K562 (cell line): ENCODE measurements around the gene KEL. TPM values are rescaled to one million over a fixed set of nuclear protein-coding genes. Genes with fewer than 3 reads are reported as not detected.
"Not testable (repeated sequence)": the region's sequence is repeated elsewhere in the genome, so short reads cannot be mapped to it uniquely, and the experiment has no call there.

Experiments
- ATAC-seq: fragments of 200-7000 bp; cut with Tn5 transposase; 3 replicates; pipeline ENCODE4 v1.9.1; 2020; ENCODE audit warnings: moderate library complexity
- BruUV-seq: library from RNA; stranded (reverse); fragments of 400-500 nt; replicated peaks from 2 replicates; lab custom pipeline; 2021; lab: Mats Ljungman, UMichigan
- CTCF ChIA-PET: fragments of 300-600 bp; formaldehyde crosslinking; extraction: SDS; loops from one replicate; lab custom pipeline; 2021; ENCODE audit warnings: low intra/inter-chr PET ratio; lab: Yijun Ruan, JAX
- POLR2A ChIA-PET: fragments of 300-600, 350-650 bp; sonication (Branson Sonifier 250); formaldehyde crosslinking; extraction: SDS; loops from one replicate; lab custom pipeline; 2021; ENCODE audit warnings: antibody characterized with exemption, inconsistent platforms; lab: Yijun Ruan, JAX
- DNase-seq, 4 experiments: peaks; one replicate each; pipeline versions ENCODE4 v3.0.0 to v3.0.0-alpha.2; 2011 to 2018; ENCODE audit warnings: low spot score in 3 of 4, mixed read lengths in 3 of 4; ENCODE audit errors: extremely low read depth in 1 of 4
- FAIRE-seq: peaks from 2 replicates; lab custom pipeline; 2011; peaks lifted over from hg19 to GRCh38; lab: Jason Lieb, UNC
- H2AFZ ChIP-seq: 2 replicates; pipeline ENCODE4 v1.6.0; 2011; ENCODE audit warnings: low read depth, low read length, control low read depth, inconsistent platforms
- H3K27ac ChIP-seq: fragments of 200-600 bp; 3 replicates; pipeline ENCODE4 v1.8.0; 2011; ENCODE audit warnings: low read depth, mild to moderate bottlenecking, control low read depth, inconsistent platforms, low read length, moderate library complexity, mixed read lengths; ENCODE audit errors: extremely low read depth
- H3K27me3 ChIP-seq, 2 experiments: fragments of 300-600 bp in 1 of 2; 2 replicates in 1 of 2; 3 replicates in 1 of 2; pipeline versions ENCODE4 v1.6.0 to v1.8.0; 2011; ENCODE audit warnings: inconsistent platforms in 2 of 2, low read length in 2 of 2, mild to moderate bottlenecking in 1 of 2, mixed read lengths in 1 of 2, moderate library complexity in 1 of 2; ENCODE audit not compliant: control insufficient read depth in 2 of 2, insufficient read depth in 2 of 2
- H3K36me3 ChIP-seq: fragments of 300-600 bp; 3 replicates; pipeline ENCODE4 v1.8.0; 2011; ENCODE audit warnings: mild to moderate bottlenecking, low read length, inconsistent platforms; ENCODE audit not compliant: control insufficient read depth, insufficient read depth
- H3K4me1 ChIP-seq, 2 experiments: fragments of 200-600 bp in 1 of 2; replicated peaks in 1 of 2; 2 replicates in 1 of 2; 3 replicates in 1 of 2; pipeline versions ENCODE4 v1.5.1 to v1.8.0; 2011; ENCODE audit warnings: inconsistent platforms in 2 of 2, low read length in 2 of 2, mild to moderate bottlenecking in 1 of 2, mixed read lengths in 1 of 2, moderate library complexity in 1 of 2; ENCODE audit not compliant: control insufficient read depth in 2 of 2, insufficient read depth in 2 of 2
- H3K4me2 ChIP-seq: 2 replicates; pipeline ENCODE4 v1.6.1; 2011; ENCODE audit warnings: low read length, control low read depth, inconsistent platforms, mixed read lengths; ENCODE audit not compliant: insufficient read depth
- H3K4me3 ChIP-seq: fragments of 200-600 bp; sonication (generic), shearing (Covaris generic); 2 replicates; pipeline ENCODE4 v1.5.1; 2016; ENCODE audit warnings: control low read depth, inconsistent platforms
- H3K79me2 ChIP-seq: fragments of 200-600 bp; 3 replicates; pipeline ENCODE4 v1.8.0; 2011; ENCODE audit warnings: low read length, inconsistent platforms; ENCODE audit not compliant: control insufficient read depth, insufficient read depth
- H3K9ac ChIP-seq, 2 experiments: 2 replicates each; pipeline versions ENCODE4 v1.6.0 to v1.6.1; 2011; ENCODE audit warnings: low read depth in 2 of 2, low read length in 2 of 2, control low read depth in 1 of 2, inconsistent platforms in 1 of 2, mild to moderate bottlenecking in 1 of 2, mixed read lengths in 1 of 2; ENCODE audit not compliant: insufficient read depth in 1 of 2
- H3K9me1 ChIP-seq: one replicate; pipeline ENCODE4 v1.6.0; 2011; ENCODE audit warnings: inconsistent platforms, mild to moderate bottlenecking, low read length, moderate library complexity; ENCODE audit not compliant: control insufficient read depth, insufficient read depth
- H3K9me3 ChIP-seq: replicated peaks from 2 replicates; pipeline ENCODE4 v1.5.1; 2011; ENCODE audit warnings: low read depth, low read length, inconsistent platforms; ENCODE audit not compliant: control insufficient read depth, insufficient read depth
- H4K20me1 ChIP-seq: replicated peaks from 2 replicates; pipeline ENCODE4 v1.6.1; 2011; ENCODE audit warnings: low read length, inconsistent platforms, mixed read lengths; ENCODE audit not compliant: control insufficient read depth, insufficient read depth
- ADNP ChIP-seq: fragments of 200-800 bp; sonication (Bioruptor generic); IDR thresholded peaks from 2 replicates; pipeline ENCODE4 v1.6.1; 2016; ENCODE audit warnings: missing genetic modification characterization, missing compliant biosample characterization
- BCOR ChIP-seq: fragments of 450-650 bp; IDR thresholded peaks from 2 replicates; pipeline ENCODE4 v1.6.1; 2016
- HDAC3 ChIP-seq: fragments of 450-650 bp; IDR thresholded peaks from 2 replicates; pipeline ENCODE4 v1.6.1; 2018; ENCODE audit warnings: borderline replicate concordance, mild to moderate bottlenecking, moderate library complexity; ENCODE audit not compliant: partially characterized antibody
- KDM1A ChIP-seq, 2 experiments: fragments of 450-650 bp; IDR thresholded peaks; 2 replicates each; pipeline ENCODE4 v1.6.1; 2016; ENCODE audit warnings: mild to moderate bottlenecking in 2 of 2
- MEF2A ChIP-seq: IDR thresholded peaks from 2 replicates; pipeline ENCODE4 v1.6.1; 2011; ENCODE audit warnings: low read depth, mild to moderate bottlenecking, low read length, moderate library complexity; ENCODE audit not compliant: control insufficient read depth
- PCBP2 ChIP-seq: fragments of 200-400 bp; formaldehyde crosslinking; IDR thresholded peaks from 2 replicates; pipeline ENCODE4 v1.6.1; 2018; ENCODE audit warnings: low read length, low read depth, mild to moderate bottlenecking, moderate library complexity; ENCODE audit not compliant: poor library complexity, severe bottlenecking
- PURB ChIP-seq: sonication (generic); formaldehyde crosslinking; IDR thresholded peaks from 2 replicates; pipeline ENCODE4 v1.9.0; 2021; ENCODE audit warnings: low read depth, mild to moderate bottlenecking, missing genetic modification reagents
- RBM25 ChIP-seq: fragments of 200-400 bp; formaldehyde crosslinking; IDR thresholded peaks from 2 replicates; pipeline ENCODE4 v1.6.1; 2018; ENCODE audit warnings: low read length, low read depth, moderate library complexity; ENCODE audit not compliant: severe bottlenecking
- RNF2 ChIP-seq: sonication (generic); IDR thresholded peaks from 2 replicates; pipeline ENCODE4 v1.6.1; 2016
- WHSC1 ChIP-seq: IDR thresholded peaks from one replicate; pipeline ENCODE4 v1.6.1; 2012; ENCODE audit warnings: low read length, control low read depth, inconsistent platforms
- ZNF146 ChIP-seq: IDR thresholded peaks from one replicate; pipeline ENCODE4 v1.6.1; 2018; ENCODE audit warnings: missing compliant biosample characterization; ENCODE audit not compliant: unreplicated experiment
- WGBS: fragments of 100-300 bp; shearing (Covaris generic); methylation state at CpG from one replicate; pipeline ENCODE4 v1.1.6; 2016; ENCODE audit warnings: low coverage, mixed read lengths; ENCODE audit not compliant: insufficient coverage; ENCODE audit errors: missing lambda C conversion rate; 5-methylcytosine and 5-hydroxymethylcytosine counted together
- in situ Hi-C: fragments of 300-500 bp; cut with MboI; formaldehyde crosslinking; loops from 4 replicates; pipeline ENCODE4 v1.15.0; 2018; ENCODE audit warnings: inconsistent platforms, mixed read lengths
- intact Hi-C: fragments of 100-400 bp; cut with micrococcal nuclease; formaldehyde crosslinking; loops from 2 replicates; pipeline ENCODE4 v1.14.2; 2022
- polyA plus RNA-seq, 8 experiments: library from polyadenylated mRNA; depleted of rRNA in 4 of 8; stranded (reverse) in 5 of 8; unstranded in 3 of 8; fragments of >200 nt; fragmentation: Nextera tagmentation in 2 of 8; fragmentation: Illumina TruSeq in 1 of 8; extraction: Ambion mirVana in 2 of 8; extraction: Trizol in 1 of 8; gene quantifications; 2 replicates each; pipeline versions ENCODE4 v1.2.1 to v1.2.3, GENCODE V29; 2011 to 2014; ENCODE audit warnings: inconsistent platforms in 1 of 8, missing spikeins in 1 of 8
- total RNA-seq, 7 experiments: library from RNA; depleted of rRNA in 6 of 7; stranded (reverse); fragments of >200 nt in 6 of 7; fragmentation: Illumina TruSeq in 2 of 7; extraction: Trizol in 2 of 7; gene quantifications; 2 replicates each; pipeline versions ENCODE4 v1.2.1 to v1.2.3, GENCODE V29; 2011 to 2021; ENCODE audit warnings: low replicate concordance in 1 of 7

Gene KEL
- total and polyA plus RNA-seq, 9 of the 15 experiments (the other 6 are each of a cell fraction or from before 2014, with no cell fraction given) = 9.0 to 47.4 (median 22.2) TPM

GRCh38 chr7:142983825-142984224, 21.7 kb upstream of the KEL start (continued):
- no peak for TF ChIP-seq WHSC1

- H4K20me1 ChIP-seq, ATAC-seq, BruUV-seq: not testable (repeated sequence)
These were observed 16.2 kb upstream of the KEL start for GRCh38 chr7:142978402-142978801.

GRCh38 chr7:142974626-142975025, 12.5 kb upstream of the KEL start:
- Histone ChIP-seq H3K27ac (no peak overlapping the region), H3K9me3 (no peaks in the 10 kb centered on the region; the same call in 1 of the 2 replicates), H3K79me2 (no peaks in the 10 kb centered on the region), H3K9ac (no peak overlapping the region), H4K20me1 (no peaks in the 10 kb centered on the region), H3K4me2 (no peak overlapping the region), H3K4me1 (no peaks in the 10 kb centered on the region), H3K36me3 (no peaks in the 10 kb centered on the region), H3K27me3 (peaks cover 0 to 3% of the 10 kb centered on the region in 2 experiments; a peak in 1 of 5 replicates), H2AFZ (no peak overlapping the region), H3K4me3 (no peak overlapping the region), H3K9me1 (no peaks in the 10 kb centered on the region)
- FAIRE-seq (no peak), ATAC-seq (0 out of 3 replicates have a peak, but pooled peaks have one; percentile 26), DNase-seq (no peak)
- in situ Hi-C loops (no loop called here), intact Hi-C loops (no loop called here)
- ChIA-PET POLR2A (no interaction called here), CTCF (no interaction called here)
- no peak for TF ChIP-seq PURB (CRISPR knock-in tag)
- no peak for TF ChIP-seq PCBP2
- TF ChIP-seq HDAC3 = no peak
- TF ChIP-seq RNF2 = no peak
- TF ChIP-seq MEF2A = no peak
- BruUV-seq = no TSS peak
- WGBS = 17% methylated on average over 3 of the region's 3 CpGs

More at GRCh38 chr7:142978402-142978801, 16.2 kb upstream of the KEL start:
- H3K36me3 ChIP-seq, CTCF ChIA-PET, H3K9me1 ChIP-seq, H3K27ac ChIP-seq, FAIRE-seq, H3K9ac ChIP-seq, H3K79me2 ChIP-seq, H3K9me3 ChIP-seq, H3K4me1 ChIP-seq, H3K27me3 ChIP-seq, intact Hi-C loops, DNase-seq, H2AFZ ChIP-seq, H3K4me2 ChIP-seq, H3K4me3 ChIP-seq, in situ Hi-C loops: not testable (repeated sequence)
- 23% methylated on average over 4 of the region's 4 CpGs for WGBS
- POLR2A ChIA-PET = interaction anchor here (0.8 kb wide), 1 partner anchor 47 kb away, joined by 3 read pairs; no protein-coding TSS in a partner anchor
- peak; percentile 99 for TF ChIP-seq ZNF146 (CRISPR knock-in tag)
- TF ChIP-seq RBM25 = peak; percentile 89
- TF ChIP-seq KDM1A (IDR thresholded peaks at IDR 0.05) = peak; percentile 49 to 78
- peak; percentile 65; the same call in 1 of the 2 replicates for TF ChIP-seq ADNP (tag)
- peak; percentile 81 for TF ChIP-seq BCOR
